Stimulated activated CD8-positive, alpha-beta memory T cell treated with anti-CD3 and anti-CD28 coated beads, Interleukin-12 subunit alpha, Interleukin-12 subunit beta, amount 100 ng/mL, for 24 hours (primary cell): Measurements from ENCODE around the gene FRMPD3.
"Not testable (repeated sequence)": the region's sequence is repeated elsewhere in the genome, so short reads cannot be mapped to it uniquely, and the experiment has no call there.

Experiments used
- DNase-seq: peaks from one replicate; pipeline ENCODE4 v3.0.0-alpha.2; 2020; ENCODE audit errors: extremely low read depth

FRMPD3 gene

DNA sequence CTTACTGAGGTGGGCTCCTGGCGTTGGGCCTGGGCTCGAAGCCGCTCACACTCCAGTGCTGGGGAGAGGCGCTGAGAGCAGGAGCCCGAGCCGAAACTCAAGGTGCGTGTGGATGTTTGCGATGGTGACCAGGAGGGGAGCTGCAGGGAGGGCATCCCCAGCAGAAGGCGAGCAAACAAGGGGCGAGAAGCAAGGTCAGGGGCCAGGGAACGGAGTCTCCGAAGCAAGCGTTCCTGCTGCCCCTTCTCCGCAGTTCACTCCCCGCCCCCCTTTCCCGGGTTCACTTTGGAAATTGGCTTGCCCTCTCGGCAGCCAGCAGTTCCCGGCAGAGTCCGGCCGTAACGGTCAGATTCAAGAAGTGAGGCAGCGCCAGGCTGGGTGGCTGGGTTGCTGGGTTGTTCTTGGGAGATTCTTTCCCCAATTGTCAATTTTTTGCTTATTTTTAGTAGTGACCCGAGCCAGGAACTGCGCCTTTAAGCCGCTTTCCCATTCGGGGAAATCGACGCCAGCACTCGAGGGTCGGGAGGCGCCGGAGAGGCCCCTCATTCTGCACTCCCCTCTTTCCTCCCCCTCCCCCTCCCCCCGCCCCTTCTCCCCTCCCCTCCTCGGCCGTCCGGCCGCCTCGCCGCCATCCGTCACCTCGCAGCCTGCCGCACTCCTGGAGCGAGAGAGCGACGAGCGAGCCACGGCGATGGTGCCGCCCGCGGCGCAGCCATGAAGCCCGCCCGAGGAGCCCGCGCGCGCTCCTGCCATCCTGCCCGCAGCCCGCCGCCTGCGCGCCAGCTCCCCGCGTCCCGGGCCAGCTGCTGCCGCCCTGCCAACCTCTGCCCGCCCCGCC, at the start of gene FRMPD3:
FRMPD3 (plus strand) TSS at position 655 of the 838 bp plus-strand sequence. CDS start 76,937 bp downstream, outside the sequence.
- DNase-seq, result no peak

DNA sequence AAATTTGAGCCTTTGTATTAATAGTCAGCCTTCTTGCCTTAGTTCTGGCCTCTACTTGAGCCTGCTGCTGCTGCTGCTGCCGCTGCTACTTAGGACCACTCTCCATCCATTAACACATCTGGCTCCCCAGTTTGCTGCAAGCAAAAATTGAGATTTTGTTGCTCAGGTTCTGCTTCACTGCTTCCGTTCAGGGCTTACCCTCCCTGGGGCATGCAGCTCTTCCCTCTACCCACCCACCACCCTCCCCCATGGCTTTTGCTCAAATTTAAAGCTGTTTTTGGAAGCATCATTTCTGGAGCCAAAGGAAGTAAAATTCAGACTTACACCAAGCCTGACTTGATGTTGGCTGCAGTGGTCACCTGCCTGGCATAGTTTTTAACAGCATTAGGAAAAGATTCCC, 28.9 kb upstream of the FRMPD3 start:
- no peak for DNase-seq

DNA sequence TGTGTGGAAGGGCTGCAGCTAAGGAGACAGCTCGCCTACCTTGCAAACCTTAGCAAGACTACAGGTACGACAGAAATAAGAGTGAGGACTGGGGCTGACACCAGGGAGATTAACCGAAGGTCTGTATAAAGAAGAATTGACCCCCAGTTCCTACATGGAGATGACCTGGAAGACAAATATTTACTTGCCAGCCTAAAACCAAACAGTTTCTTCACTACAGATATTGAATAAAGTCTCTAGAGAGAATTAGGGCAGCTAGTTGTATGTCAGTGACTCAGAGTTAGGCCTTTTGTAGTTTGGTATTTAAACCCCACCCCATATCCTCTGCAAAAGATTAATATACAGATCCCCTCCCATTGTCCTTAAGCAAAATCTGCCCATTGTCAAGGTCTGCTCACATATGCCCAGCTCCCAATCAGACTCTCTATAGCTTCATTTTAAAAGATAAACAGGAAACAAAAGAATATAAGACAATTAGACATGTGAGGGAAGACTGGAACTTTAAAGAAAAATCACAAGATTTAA, 28.1 kb upstream of the FRMPD3 start:
- DNase-seq, result no peak

DNA sequence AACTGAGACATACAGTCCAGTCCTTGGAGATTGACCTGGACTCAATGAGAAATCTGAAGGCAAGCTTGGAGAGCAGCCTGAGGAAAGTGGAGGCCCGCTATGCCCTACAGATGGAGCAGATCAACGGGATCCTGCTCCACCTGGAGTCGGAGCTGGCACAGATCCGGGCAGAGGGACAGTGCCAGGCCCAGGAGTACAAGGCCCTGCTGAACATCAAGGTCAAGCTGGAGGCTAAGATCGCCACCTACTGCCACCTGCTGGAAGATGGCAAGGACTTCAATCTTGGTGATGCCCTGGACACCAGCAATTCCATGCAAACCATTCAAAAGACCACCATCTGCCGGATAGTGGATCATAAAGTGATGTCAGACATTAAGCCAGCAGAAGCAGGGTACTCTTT, 20.4 kb upstream of the FRMPD3 start:
- no peak for DNase-seq

DNA sequence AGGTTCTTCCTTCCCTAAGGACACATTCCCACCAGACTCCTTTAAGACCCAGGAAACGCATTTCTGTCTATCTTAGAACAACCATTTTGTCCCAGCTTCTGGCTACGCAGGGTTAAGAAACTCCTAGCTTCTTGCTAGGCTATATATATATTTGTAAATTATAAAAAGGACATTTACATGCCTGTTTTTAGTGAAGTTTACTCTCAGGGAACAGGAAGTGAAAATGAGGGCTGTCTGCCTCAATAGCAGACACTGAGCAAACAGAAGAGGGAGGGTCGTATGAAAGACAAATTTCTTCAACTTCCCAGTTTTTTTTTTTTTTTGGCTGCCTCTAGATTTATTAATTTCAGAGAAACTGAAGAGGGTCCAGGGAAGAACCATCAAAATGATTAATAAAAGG, 9.3 kb upstream of the FRMPD3 start:
- DNase-seq, result no peak

DNA sequence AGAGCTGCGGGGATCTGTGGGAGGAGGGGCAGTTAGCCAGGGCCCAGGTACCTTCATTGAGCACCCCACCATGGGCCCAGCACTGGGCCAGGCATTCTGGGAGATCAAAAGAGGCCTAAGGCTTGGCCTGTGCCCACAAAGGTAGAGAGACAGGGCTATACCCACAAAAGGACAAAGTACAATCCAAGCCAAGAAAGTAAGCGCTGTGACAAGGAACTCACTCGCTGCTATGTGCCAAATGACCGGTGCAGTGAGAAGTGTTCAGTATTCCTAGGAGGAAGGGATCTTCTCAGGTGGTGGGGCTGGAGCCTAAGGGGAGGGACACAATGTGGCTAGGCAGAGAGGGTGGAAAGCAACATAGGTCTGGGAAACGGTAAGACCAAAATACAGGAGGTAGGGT, 8.8 kb upstream of the FRMPD3 start:
- no peak for DNase-seq

DNA sequence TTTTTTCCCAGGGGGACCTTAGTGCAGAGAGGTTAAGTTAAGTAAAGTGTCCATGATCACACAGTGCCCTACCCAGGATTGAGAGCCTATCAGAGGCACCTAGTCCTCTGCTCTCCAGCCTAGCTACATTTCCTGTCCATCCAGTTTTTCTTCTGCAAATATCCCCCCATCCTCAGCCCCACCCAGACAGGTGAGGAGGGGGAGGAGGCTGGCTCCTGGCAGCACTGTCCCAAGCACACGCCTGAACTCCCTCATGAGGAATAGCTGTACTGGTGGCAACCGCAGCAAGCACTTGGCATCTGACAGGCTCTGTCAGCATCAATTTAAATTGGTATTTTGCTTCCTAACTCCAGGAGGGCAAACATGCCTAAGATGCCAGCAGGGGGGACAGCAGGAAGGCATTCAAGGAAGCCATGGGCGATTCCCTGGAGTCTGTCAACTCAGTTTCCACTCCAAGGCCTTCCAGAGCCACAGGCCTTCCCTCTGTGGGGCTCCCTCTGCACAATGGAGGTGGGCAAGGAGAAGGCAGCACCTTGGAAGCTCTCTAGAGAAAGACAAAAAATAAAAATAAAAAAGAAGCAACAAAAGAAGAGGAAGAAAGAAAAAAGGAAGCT, 6.4 kb upstream of the FRMPD3 start:
- no peak for DNase-seq

DNA sequence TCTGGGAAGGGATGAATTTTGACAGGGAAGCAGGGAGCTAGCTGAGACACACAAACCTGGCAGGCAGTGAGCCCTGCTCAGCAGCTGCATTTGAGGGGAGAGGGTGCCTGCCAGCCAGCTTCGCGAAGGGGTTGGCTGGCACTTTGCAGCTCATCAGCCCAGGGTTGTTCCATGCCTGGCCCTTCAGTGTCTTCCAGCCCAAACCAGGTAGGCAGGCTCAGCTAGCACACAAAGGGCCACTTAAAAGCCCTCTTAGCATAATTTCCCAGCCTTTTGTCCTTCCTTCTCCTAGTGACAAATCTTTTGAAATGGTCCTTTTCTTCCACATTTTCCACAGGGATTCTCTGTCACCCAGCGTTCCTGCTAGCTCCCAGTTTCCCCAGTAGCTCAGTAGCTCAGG, 4.3 kb upstream of the FRMPD3 start:
- no peak for DNase-seq

DNA sequence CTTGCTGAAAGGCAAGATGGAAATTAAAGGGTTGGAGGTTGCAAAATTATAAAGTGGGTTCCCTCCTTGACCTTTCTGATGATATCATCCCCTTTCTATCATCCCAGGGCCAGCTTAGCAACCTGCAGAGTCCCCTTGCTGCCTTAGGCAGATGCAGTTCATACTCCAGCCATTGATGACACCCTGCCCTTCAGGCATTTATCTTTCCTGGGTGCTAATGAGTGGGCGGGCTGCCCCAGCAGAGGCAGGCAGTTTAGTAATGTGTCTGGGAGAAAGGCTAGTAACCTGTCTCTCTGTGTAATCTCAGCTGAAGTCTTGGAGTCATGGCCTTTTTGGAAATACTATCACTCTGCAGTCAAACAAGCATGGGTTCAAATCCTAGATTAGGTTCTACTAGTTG, 3.8 kb upstream of the FRMPD3 start:
- no peak for DNase-seq

DNA sequence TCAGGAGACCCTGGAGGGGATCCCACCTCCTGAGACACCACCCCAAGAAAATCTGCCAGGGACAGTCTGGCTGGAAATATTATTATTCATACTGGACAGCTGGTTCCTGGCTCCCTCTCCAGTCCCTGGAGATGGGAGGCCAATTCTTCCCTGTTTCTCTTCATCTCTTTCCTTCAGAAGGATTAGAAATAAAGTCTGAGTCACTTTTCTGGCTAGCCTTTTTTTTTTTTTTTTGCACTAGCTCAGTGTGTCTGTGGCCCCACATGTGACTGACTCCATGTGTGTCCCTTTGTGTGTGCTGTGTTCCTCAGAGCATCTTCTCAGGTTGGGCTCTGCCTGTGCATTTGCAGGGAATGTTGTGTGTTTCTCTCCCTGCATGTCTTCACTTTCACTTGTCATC, 1.8 kb upstream of the FRMPD3 start:
- no peak for DNase-seq

DNA sequence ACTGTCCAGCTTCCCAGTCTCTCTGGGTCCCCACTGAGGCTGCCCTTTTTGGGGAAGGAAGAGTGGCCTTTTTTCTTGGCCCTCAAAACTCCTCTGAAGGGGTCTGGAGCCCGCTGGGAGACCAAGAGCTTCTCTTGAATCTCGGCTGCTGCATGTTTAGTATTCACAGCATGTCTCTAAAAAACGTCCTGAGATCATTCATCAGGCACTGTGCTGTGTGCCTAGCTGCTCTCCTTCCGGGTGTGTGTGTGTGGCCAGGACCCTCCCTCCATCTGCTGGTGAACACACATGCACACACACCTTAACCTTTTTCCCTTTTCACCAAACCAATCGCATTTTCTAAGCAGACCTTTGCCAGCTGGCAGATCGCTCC, 841 bp upstream of the FRMPD3 start:
- no peak for DNase-seq

DNA sequence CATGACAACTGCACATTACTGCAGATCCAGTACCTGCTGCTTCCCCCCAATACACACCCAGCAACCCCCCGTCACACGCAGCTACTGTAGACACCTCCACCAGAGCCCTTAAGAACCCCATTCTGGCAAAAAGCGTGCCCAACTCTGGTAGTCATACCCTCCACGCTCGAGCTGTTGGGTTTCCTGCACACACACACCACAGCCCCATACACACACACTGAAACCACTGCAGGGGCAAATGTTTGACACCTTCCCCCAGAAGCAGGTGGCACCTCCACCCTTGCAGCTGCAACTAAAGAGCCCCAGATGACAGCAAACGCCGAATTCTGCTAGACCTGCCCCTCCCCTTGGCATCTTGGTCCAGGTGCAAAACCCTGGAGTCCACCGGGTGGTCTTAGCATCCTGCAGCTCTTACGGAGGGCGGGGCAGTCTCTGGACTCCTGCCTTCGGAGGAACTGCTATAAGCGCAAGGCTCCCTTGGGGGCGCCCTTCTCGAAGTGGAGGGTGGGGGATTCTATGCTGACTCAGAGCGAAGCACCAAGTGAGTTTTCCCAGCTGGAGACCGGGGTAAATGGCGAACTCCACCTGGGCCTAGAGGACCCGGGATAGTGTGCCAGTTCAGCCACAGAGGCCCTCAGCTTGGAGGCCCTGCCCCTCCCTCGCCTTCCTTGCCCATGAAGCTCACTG, 1.5 kb downstream of the FRMPD3 start:
- DNase-seq, result no peak

DNA sequence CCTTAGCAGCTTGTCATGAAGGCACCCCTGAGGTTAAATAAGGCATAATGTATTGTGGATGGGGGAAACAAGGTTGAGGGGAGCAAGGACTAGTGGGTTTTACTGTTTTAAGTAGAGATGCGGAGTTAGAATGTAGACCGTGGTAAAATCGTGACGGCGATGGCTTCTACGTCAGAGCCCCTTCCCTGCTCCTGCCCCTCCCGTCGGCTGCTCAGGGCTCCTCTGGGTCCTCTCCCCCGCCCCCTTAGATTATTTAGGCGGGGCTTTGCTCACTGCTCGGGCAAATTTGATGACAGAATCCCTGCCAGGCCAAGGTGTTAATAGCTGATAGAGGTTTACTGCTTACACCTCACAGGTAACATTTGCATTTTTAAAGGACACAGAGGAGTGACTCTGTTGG, 2.3 kb downstream of the FRMPD3 start:
- no peak for DNase-seq

DNA sequence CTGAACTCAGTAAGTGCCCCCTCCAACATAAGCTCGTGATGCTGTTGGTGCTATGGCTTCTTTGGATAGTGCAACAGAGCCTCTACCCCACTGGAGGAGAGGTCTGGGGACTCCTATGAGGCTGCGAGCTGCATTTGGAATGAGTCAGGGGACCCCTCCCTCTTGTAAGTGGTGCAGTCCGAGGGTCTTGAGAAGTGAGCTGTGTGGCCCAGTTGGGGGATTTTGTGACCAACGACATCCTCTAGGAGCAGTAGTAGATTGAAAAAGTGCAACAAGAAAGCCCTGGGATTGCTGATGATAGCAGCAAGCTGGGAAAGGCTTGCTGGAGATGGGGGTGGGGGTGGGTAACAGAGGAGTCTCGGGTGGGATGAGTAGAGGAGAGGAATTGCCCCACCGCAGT, 3.1 kb downstream of the FRMPD3 start:
- DNase-seq, result no peak

DNA sequence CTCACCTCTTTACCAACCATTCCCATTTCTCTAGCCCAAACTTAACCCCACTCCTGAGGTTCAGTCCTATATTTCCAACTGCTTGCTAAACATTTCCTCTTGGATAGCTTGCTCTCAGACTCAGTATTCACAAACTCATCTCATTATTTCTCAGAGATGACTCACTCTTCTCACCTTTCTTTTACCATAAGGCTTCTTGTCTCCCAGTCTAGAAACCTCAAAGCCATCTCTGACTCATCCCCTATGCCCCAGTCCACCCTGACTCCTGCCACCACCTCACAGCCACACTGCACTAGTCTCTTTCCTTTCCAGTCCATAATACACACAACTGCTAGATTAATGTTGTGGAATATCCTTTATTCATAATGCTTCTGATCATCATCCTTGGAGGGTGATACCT, 4.8 kb downstream of the FRMPD3 start:
- no peak for DNase-seq

DNA sequence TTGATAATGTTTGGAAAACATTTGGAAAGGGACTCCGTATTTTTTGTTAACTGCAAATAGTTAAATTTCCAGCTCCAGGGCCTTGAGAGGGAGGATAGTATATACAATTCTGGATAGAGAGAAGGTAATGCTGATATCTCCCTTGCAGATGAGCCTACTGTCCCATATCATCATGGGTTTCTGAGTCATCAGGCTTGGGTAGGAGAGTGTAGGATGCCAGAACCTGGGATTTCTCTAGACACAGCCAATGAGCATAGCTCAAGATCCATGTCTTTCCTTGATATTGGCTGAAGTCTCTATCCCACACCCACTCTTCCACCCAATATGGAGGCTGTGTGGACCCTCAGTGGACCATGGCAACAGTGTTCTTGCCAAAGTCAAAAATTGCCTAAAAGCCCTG, 7.8 kb downstream of the FRMPD3 start:
- no peak for DNase-seq

DNA sequence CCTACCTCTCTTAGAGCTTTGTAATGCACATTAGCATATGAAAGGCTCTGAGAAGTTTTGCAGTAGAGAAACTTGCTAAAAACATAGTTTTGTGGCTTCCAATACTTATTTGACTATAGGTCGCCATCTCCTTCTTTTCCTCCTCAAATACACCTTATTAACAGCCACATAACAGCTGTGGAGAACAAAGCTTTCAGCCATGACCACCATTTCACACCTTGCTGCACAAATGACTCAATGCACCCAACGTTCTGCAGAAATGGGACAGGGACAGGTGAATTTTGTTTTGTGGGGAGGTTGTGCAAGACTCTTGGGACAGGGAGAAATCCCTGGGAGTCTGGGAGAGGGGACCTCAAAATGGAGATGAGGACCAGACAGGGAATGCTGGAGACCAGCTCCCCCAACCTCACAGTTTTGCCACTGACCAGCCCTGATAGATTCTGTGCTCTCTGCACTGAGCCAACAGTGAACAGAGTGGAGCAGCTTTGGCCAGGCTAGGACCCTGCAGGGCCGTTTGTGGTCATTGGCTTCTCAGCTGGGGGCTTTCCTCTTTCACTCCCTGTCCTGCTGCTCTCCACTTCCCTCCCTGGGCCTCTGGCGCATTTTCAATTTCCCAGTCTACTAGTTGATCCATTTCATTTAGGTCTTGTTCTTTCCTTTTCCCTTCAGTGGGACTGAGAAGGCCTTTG, 16.6 kb downstream of the FRMPD3 start:
- DNase-seq, result no peak

DNA sequence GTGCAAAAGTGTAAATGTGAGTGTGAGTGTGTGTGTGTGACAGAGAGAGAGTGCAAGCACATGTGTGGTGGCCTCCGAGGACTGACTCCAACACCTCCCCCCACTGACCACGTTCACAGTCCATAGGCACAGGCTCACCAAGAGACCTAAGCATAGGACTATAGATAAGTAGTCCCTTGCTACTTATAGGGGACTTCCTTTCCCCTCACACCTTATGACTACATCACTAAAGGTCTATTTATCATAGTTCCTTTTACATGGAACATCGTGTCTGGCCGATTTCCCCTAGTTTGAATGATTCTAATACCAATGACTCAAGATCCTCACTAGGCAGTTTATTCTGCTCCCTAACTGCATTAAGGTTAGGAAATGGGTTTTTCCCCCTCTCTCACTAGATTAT, 17.8 kb downstream of the FRMPD3 start:
- no peak for DNase-seq

DNA sequence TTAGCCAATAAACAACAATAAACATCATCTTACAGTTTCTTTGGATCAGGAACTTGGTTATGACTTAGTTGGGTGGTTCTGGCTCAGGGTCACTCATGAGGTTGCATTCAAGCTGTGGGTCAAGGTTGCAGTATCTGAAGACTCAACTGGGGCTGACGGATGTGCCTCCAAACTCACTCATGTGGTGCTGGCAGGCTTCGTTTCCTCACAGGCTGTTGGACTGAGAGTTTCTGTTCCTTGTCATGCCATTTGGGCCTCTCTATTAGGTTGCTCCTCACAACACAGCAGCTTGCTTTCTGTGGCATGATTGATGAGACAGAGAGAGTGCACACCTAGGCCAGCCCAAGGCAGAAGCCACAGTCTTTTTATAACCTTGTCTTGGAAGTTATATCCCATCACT, 20.7 kb downstream of the FRMPD3 start:
- no peak for DNase-seq

DNA sequence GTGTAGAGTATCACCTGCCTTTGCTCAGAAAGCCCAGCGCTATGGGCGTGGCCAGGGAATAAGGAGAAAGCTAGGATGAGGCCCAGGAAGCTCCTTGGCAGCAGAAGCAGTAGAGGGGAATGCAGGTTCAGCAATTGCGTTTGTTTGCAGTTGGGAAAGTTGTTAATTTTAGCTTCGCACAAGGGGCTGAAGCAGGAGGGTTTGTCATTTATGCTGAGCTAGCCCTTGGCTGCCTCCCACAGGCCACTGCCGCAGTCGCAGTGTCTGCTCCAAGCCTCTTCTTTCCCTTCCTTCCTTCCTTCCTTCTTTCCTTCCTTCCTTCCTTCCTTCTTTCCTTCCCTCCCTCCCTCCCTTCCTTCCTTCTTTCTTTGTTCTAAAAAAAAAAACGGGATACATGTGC, 21.5 kb downstream of the FRMPD3 start:
- no peak for DNase-seq

DNA sequence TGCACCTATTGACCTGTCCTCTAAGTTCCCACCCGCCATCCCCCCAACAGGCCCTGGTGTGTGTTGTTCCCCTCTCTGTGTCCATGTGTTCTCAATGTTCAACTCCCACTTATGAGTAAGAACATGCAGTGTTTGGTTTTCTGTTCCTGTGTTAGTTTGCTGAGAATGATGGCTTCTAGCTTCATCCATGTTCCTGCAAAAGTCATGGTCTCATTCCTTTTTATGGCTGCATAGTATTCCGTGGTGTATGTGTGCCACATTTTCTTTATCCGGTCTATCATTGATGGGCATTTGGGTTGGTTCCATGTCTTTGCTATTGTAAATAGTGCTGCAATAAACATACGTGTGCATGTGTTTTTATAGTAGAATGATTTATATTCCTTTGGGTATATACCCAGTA, 22.0 kb downstream of the FRMPD3 start:
- not testable (repeated sequence) for DNase-seq

DNA sequence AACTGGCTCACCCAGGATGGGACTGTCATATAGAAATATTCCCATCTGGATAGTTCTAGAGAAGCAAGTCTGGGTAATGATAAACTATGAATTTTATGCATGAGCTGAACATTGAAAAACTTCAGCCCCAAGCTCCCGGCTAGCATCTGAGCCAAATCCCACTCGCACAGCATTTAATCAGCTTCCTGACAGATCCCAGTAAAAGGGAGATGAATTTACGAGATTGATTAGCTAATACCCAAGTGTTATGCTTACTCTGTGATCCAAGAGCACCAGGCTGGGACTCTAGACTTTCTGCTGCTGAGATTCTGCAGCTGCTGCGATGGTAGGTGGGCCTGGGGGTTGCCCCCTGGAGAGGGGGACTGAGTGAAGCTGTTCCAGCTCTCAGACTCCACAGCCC, 28.0 kb downstream of the FRMPD3 start:
- no peak for DNase-seq
